Measurements from ENCODE around the gene PIK3R4.

Gene PIK3R4

DNA sequence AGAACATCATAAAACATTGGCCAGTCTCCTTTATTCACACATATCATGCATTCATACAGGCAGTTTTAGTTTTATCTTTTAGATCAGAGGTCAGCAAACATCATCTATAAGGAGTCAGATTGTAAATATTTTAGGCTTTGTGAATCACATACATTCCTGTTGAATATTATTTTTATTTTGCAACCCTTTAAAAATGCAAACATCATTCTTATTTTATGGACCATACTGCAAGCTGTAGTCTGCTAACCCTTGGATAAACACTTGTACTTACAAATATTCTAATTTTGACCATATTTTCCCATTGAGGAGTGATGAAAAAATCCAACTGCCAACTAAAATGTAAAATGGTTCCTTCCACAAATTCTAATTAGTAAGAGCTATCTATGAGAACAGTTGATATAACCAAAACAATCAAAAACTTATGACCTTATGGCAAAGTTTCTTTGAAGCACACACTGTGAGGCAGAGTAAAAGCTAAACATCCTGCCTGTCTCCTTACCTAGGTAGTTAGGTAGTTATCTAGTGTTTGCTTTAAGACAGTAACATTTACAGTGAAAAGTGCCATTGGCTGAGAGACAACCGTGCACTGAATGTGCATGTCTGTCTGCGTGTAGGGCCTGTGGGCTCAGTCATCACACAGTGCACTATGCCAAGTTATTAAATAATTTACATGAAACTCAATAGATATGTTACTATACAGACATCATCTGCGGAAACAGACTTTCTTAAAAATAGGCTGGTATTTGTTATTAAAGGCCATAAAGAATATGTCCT is 57.7 kb downstream of the PIK3R4 start:
- in situ Hi-C loops (cut with HindIII; ENCODE audit: low sequenced_read_pairs) = no loop called here
- DNase-seq (ENCODE audit: low read depth) = no peak
- TF ChIP-seq, protein P1, sequence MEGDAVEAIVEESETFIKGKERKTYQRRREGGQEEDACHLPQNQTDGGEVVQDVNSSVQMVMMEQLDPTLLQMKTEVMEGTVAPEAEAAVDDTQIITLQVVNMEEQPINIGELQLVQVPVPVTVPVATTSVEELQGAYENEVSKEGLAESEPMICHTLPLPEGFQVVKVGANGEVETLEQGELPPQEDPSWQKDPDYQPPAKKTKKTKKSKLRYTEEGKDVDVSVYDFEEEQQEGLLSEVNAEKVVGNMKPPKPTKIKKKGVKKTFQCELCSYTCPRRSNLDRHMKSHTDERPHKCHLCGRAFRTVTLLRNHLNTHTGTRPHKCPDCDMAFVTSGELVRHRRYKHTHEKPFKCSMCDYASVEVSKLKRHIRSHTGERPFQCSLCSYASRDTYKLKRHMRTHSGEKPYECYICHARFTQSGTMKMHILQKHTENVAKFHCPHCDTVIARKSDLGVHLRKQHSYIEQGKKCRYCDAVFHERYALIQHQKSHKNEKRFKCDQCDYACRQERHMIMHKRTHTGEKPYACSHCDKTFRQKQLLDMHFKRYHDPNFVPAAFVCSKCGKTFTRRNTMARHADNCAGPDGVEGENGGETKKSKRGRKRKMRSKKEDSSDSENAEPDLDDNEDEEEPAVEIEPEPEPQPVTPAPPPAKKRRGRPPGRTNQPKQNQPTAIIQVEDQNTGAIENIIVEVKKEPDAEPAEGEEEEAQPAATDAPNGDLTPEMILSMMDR (IDR thresholded peaks at IDR 0.05; ENCODE audit: low read depth, low read length, missing control alignments) = no peak
- H3K4me3 ChIP-seq (ENCODE audit: low read depth, low read length) = no peak overlapping the region

DNA sequence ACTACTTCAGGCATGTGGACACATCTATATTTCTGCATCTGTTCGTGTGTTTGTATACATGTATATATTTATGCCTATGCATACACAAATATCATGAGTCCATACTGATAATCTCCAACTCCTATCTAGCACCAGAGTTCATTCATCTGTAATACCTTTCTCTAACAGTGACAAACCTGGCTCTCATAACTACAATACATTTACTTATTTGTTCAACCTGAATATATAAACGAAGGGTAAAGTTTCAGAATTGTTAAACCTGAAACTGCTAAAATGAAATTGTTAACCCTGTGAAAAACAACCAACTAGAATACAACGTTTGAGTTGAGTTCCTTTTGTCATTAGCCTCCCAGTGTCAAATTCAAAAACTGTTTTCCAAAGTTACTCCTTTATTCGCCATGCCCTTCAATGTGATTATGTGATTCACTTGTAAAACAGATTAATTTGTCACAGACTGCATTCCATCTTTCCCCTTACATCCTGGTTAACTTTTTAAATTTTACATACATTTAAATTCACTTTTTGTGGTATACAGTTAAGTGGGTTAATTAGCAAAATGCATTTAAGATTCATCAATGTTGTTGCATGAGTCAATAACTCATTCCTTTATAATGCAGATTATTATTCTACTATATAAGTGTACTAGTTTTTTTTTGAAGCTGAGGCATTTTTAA is 58.5 kb downstream of the PIK3R4 start:
- H3K4me3 ChIP-seq (ENCODE audit: low read depth, low read length) = no peak overlapping the region
- in situ Hi-C loops (cut with HindIII; ENCODE audit: low sequenced_read_pairs) = no loop called here
- TF ChIP-seq, protein P1 (IDR thresholded peaks at IDR 0.05; ENCODE audit: low read depth, low read length, missing control alignments) = no peak
- DNase-seq (ENCODE audit: low read depth) = no peak

DNA sequence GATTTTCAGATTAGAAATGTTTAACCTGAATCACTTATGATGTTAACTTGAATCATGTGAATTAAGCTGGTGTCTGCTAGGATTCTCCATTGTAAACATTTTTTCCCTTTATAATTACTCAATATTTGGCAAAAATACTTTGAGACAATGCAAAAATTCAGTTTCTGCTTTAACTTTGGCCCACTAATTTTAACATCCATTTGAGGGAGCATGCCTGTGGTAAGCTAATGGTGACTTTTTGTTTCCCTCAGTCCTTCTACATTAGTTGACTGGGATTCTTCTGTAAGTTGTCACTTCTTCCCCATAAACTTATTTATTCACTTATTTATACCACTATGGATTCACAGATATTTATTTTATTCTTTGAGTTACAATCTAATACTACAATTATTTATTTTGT is 59.3 kb downstream of the PIK3R4 start:
- TF ChIP-seq, protein P1 (IDR thresholded peaks at IDR 0.05; ENCODE audit: low read depth, low read length, missing control alignments) = no peak
- no peak for DNase-seq (ENCODE audit: low read depth)
- in situ Hi-C loops (cut with HindIII; ENCODE audit: low sequenced_read_pairs) = no loop called here
- H3K4me3 ChIP-seq (ENCODE audit: low read depth, low read length) = no peak overlapping the region

DNA sequence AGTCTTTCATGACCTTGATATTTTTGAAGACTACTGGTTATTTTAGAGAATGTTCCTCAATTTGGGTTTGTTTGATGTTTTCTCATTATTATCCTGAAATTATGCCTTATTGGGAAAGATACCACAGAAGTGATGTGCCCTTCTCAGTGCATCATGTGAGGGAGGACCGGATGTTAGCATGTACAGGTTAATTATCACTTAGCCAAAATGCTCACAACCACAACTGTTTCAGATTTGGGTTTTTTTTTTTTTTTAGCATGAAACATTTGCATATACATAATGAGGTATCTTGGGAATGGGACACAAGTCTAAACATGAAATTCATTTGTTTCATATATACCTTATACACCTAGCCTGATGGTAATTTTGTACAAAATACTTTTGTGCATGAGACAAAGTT is 59.8 kb downstream of the PIK3R4 start:
- TF ChIP-seq, protein P1 (IDR thresholded peaks at IDR 0.05; ENCODE audit: low read depth, low read length, missing control alignments) = no peak
- in situ Hi-C loops (cut with HindIII; ENCODE audit: low sequenced_read_pairs) = no loop called here
- H3K4me3 ChIP-seq (ENCODE audit: low read depth, low read length) = no peak overlapping the region
- no peak for DNase-seq (ENCODE audit: low read depth)

DNA sequence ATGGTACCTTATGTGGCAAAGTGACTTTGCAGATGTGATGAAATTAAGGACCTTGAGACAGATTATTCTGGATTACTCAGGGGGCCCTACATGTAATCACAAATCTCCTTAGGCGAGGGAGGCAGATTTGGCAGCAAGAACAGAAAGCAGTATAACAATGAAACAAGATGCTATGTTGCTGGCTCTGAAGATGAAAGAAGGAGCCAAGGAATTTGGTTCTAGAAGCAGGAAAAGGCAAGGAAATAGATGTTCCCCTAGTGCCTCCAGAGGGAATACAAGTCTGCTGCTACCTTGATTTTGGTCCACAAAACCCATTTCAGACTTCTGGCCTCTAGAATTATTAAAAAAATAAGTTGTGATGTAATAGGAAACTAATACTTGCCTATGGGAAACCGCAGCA is 64.5 kb downstream of the PIK3R4 start:
- no peak overlapping the region for H3K4me3 ChIP-seq (ENCODE audit: low read depth, low read length)
- in situ Hi-C loops (cut with HindIII; ENCODE audit: low sequenced_read_pairs) = no loop called here
- TF ChIP-seq, protein P1 (IDR thresholded peaks at IDR 0.05; ENCODE audit: low read depth, low read length, missing control alignments) = no peak
- DNase-seq (ENCODE audit: low read depth) = no peak

DNA sequence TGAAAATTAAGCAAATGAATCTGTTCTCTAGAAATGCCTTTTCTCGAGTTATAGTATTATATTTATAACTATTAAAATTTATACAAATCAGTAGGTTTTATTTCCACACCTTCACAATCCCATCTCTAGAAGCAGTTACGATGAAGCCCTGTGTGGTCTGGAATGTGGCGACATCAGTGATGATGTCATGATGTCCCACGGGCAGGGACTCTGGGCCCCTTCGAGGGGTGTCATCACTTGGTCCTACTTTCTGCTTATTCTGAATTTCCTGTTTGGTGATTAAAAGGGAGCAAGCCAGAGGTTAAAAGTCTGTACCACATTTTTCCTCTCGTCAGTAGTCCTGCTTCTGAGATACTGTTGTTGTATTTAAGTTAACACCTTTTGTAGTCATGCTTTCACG is 67.4 kb downstream of the PIK3R4 start:
- TF ChIP-seq, protein P1 (IDR thresholded peaks at IDR 0.05; ENCODE audit: low read depth, low read length, missing control alignments) = no peak
- DNase-seq (ENCODE audit: low read depth) = no peak
- in situ Hi-C loops (cut with HindIII; ENCODE audit: low sequenced_read_pairs) = no loop called here
- no peak overlapping the region for H3K4me3 ChIP-seq (ENCODE audit: low read depth, low read length)

All from astrocyte of the cerebellum (primary cell).